Measurements from ENCODE around the gene C14orf93. TPM values are rescaled to one million over a fixed set of nuclear protein-coding genes. Genes with fewer than 3 reads are reported as not detected.

Gene C14orf93
- polyA plus RNA-seq, 3 donors, result 2.5 to 17.6 (median 3.7) TPM

DNA sequence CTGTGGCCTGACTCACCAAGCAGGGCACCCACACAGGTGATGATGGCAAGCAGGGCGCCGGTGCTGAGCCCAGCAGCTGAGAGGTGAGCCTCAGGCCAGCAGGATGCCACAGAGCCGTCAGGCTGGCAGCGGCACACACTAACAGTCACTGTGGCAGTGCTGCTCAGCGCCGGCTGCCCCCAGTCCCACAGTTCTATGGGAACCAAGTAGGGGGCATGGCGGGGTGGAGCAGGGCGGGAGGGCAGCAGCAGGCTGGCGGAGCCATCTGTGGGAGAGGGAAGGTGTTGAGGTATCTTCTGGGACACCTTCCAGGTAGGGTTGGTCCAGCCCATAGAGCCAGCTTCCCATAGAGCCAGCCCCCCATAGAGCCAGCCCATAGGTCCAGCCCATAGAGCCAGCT, 39.1 kb upstream of the C14orf93 start:
- WGBS (ENCODE audit: insufficient coverage), result 100% methylated on average over 4 of the region's 9 CpGs
- no peak overlapping the region for H3K4me2 ChIP-seq (replicated peaks; ENCODE audit: extremely low read depth, low read length, poor library complexity, severe bottlenecking)
- no peaks in the 10 kb centered on the region for H3K27me3 ChIP-seq (ENCODE audit: control insufficient read depth in 2 of 2, insufficient read depth in 2 of 2, low read length in 2 of 2)
- no peak overlapping the region for H3K27ac Mint-ChIP-seq
- peaks cover 4 to 10% (median 8%) of the 10 kb centered on the region in 3 donors for H3K27me3 Mint-ChIP-seq (ENCODE audit: low read depth in 3 of 3)
- no peak for TF ChIP-seq CTCF (IDR thresholded peaks at IDR 0.05)
- no peak overlapping the region for H3K4me3 ChIP-seq (replicated peaks in 1 of 3; ENCODE audit: low read depth in 2 of 3, low read length in 3 of 3)
- H3K4me3 Mint-ChIP-seq, result no peak overlapping the region
- no peak for DNase-seq
- H3K36me3 Mint-ChIP-seq, result no peaks in the 10 kb centered on the region
- H4K20me1 ChIP-seq (ENCODE audit: insufficient read depth, low read length), result no peaks in the 10 kb centered on the region
- no peaks in the 10 kb centered on the region for H3K79me2 ChIP-seq (ENCODE audit: insufficient read depth, low read length)
- H3K4me1 ChIP-seq (ENCODE audit: control insufficient read depth in 1 of 2, insufficient read depth in 2 of 2, low read length in 2 of 2), result peaks cover 3 to 10% of the 10 kb centered on the region in 2 donors
- H3K9me3 ChIP-seq (replicated peaks in 1 of 2; ENCODE audit: control insufficient read depth in 1 of 2, insufficient read depth in 1 of 2, low read length in 2 of 2), result no peaks in the 10 kb centered on the region
- intact Hi-C loops (cut with micrococcal nuclease), result no loop called here
- no peak overlapping the region for H3K27ac ChIP-seq (ENCODE audit: low read depth in 1 of 2, low read length in 2 of 2)
- no peak overlapping the region for H2AFZ ChIP-seq (ENCODE audit: insufficient read depth, low read depth, low read length, poor library complexity, severe bottlenecking)
- H3K9me3 Mint-ChIP-seq, result peaks cover 0 to 4% (median 0%) of the 10 kb centered on the region in 7 donors
- H3K36me3 ChIP-seq (replicated peaks in 1 of 2; ENCODE audit: control insufficient read depth in 1 of 2, insufficient read depth in 2 of 2, low read length in 2 of 2), result no peaks in the 10 kb centered on the region
- H3K9ac ChIP-seq (ENCODE audit: insufficient read depth, low read length, poor library complexity, severe bottlenecking), result no peak overlapping the region
- peaks cover 17% of the 10 kb centered on the region for H3K4me1 Mint-ChIP-seq

DNA sequence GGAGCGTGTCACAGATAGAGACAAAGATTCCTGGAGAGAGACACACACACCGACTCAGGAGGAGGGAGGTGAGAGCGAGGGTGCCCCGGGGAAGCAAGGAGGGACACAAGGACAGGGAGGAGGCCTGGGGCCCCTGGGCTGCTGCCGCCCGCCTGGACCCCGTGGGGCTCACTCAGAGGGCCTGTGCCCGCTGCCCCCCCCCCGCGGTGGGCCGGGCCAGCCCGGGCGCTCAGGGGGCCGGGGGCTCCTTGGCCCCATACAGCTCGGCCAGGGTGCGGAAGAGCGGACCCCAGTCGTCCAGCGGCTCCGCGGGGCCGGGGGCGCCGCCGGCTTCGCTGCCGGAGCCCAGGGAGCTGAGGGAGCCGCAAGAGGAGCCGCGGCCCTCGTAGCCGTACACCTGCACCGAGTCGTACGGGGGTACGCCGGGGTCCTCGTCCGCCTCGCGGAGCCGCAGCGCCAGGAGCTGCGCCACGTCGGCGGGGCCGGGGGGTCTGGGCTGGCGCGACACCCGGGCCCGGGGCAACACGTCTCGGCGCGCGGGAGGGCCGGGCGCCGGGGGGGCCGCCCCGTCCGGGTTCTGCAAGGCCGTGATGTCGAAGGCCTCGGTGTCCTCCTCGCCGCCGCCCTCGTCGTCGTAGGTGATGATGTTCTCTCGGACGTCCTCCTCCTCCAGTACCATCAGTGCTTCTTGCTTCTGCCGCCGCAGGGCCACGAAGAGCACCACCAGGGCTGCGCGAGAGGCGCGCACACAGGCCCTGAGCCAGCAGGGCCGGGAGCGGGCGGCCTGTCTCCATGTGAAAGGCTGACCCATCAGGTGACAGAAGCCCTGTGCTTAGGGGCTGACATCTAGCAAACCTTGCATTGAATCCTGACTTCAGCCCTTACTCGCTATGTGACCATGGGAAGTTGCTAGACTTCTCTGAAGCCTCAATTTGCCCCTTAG, 38.1 kb upstream of the C14orf93 start:
- no peaks in the 10 kb centered on the region for H3K27me3 ChIP-seq (ENCODE audit: control insufficient read depth in 2 of 2, insufficient read depth in 2 of 2, low read length in 2 of 2)
- H3K36me3 ChIP-seq (replicated peaks in 1 of 2; ENCODE audit: control insufficient read depth in 1 of 2, insufficient read depth in 2 of 2, low read length in 2 of 2), result no peaks in the 10 kb centered on the region
- H3K4me1 ChIP-seq (ENCODE audit: control insufficient read depth in 1 of 2, insufficient read depth in 2 of 2, low read length in 2 of 2), result peaks cover 3 to 10% of the 10 kb centered on the region in 2 donors
- no peak overlapping the region for H3K4me2 ChIP-seq (replicated peaks; ENCODE audit: extremely low read depth, low read length, poor library complexity, severe bottlenecking)
- Mint-ChIP-seq H3K4me1 (peaks cover 17% of the 10 kb centered on the region), H3K4me3 (peak overlapping the region in 1 of 2 donors; percentile 73), H3K9me3 (peaks cover 0 to 4% (median 0%) of the 10 kb centered on the region in 7 donors), H3K27ac (no peak overlapping the region), H3K27me3 (ENCODE audit: low read depth in 3 of 3) (peaks cover 7 to 10% (median 8%) of the 10 kb centered on the region in 3 donors), H3K36me3 (no peaks in the 10 kb centered on the region)
- H3K9ac ChIP-seq (ENCODE audit: insufficient read depth, low read length, poor library complexity, severe bottlenecking), result no peak overlapping the region
- no peak for DNase-seq
- no peak overlapping the region for H2AFZ ChIP-seq (ENCODE audit: insufficient read depth, low read depth, low read length, poor library complexity, severe bottlenecking)
- no peaks in the 10 kb centered on the region for H3K79me2 ChIP-seq (ENCODE audit: insufficient read depth, low read length)
- WGBS (ENCODE audit: insufficient coverage), result 76% methylated on average over 76 of the region's 85 CpGs
- no peaks in the 10 kb centered on the region for H3K9me3 ChIP-seq (replicated peaks in 1 of 2; ENCODE audit: control insufficient read depth in 1 of 2, insufficient read depth in 1 of 2, low read length in 2 of 2)
- no peak overlapping the region for H3K4me3 ChIP-seq (replicated peaks in 1 of 3; ENCODE audit: low read depth in 2 of 3, low read length in 3 of 3)
- no peaks in the 10 kb centered on the region for H4K20me1 ChIP-seq (ENCODE audit: insufficient read depth, low read length)
- no peak overlapping the region for H3K27ac ChIP-seq (ENCODE audit: low read depth in 1 of 2, low read length in 2 of 2)
- intact Hi-C loops (cut with micrococcal nuclease), result no loop called here
- TF ChIP-seq CTCF (IDR thresholded peaks at IDR 0.05), result no peak
